Measurements from ENCODE around the gene DCDC1.

The DCDC1 gene

GRCh38 chr11:31214372-31214771 is 155.2 kb downstream of the DCDC1 start:
- DNase-seq, result no peak

- DNase-seq, result no peak
Measured at GRCh38 chr11:31199378-31199777, 170.2 kb downstream of the DCDC1 start.

- DNase-seq, result no peak
Measured at GRCh38 chr11:31173926-31174680, 195.4 kb downstream of the DCDC1 start.

GRCh38 chr11:31160504-31161422 is 208.8 kb downstream of the DCDC1 start:
- no peak for DNase-seq

- no peak for DNase-seq
Measured at GRCh38 chr11:31150841-31151240, 218.7 kb downstream of the DCDC1 start.

- DNase-seq, result no peak
Measured at GRCh38 chr11:31150011-31150410, 219.5 kb downstream of the DCDC1 start.

- no peak for DNase-seq
Measured at GRCh38 chr11:31141789-31142188, 227.8 kb downstream of the DCDC1 start.

GRCh38 chr11:31139479-31139878 is 230.1 kb downstream of the DCDC1 start:
- no peak for DNase-seq

- DNase-seq, result no peak
Measured at GRCh38 chr11:31132531-31133421, 236.8 kb downstream of the DCDC1 start.

GRCh38 chr11:31131760-31132159 is 237.8 kb downstream of the DCDC1 start:
- no peak for DNase-seq

GRCh38 chr11:31127290-31127689 is 242.2 kb downstream of the DCDC1 start:
- DNase-seq, result no peak

- no peak for DNase-seq
Measured at GRCh38 chr11:31120428-31120827, 249.1 kb downstream of the DCDC1 start.

GRCh38 chr11:31118566-31118965 is 251.0 kb downstream of the DCDC1 start:
- DNase-seq, result no peak

GRCh38 chr11:31117038-31117437 is 252.5 kb downstream of the DCDC1 start:
- no peak for DNase-seq

- no peak for DNase-seq
Measured at GRCh38 chr11:31114442-31114841, 255.1 kb downstream of the DCDC1 start.

GRCh38 chr11:31110830-31111229 is 258.7 kb downstream of the DCDC1 start:
- DNase-seq, result no peak

- DNase-seq, result no peak
Measured at GRCh38 chr11:31109446-31109845, 260.1 kb downstream of the DCDC1 start.

- DNase-seq, result no peak
Measured at GRCh38 chr11:31107649-31108048, 261.9 kb downstream of the DCDC1 start.

- DNase-seq, result peak; percentile 2
Measured at GRCh38 chr11:31106968-31107576, 262.5 kb downstream of the DCDC1 start.

- no peak for DNase-seq
Measured at GRCh38 chr11:31106326-31106725, 263.2 kb downstream of the DCDC1 start.

- DNase-seq, result no peak
Measured at GRCh38 chr11:31102875-31103274, 266.7 kb downstream of the DCDC1 start.

GRCh38 chr11:31102316-31102715 is 267.2 kb downstream of the DCDC1 start:
- no peak for DNase-seq

Measured in GDM1 (cell line).